Activated CD8-positive, alpha-beta memory T cell treated with anti-CD3 and anti-CD28 coated beads for 24 hours (primary cell): Measurements from ENCODE around the gene CAMK1D.
"Not testable (repeated sequence)": the region's sequence is repeated elsewhere in the genome, so short reads cannot be mapped to it uniquely, and the experiment has no call there.

Experiments
- DNase-seq: peaks from one replicate; pipeline ENCODE4 v3.0.0-alpha.2; 2020

The CAMK1D gene

GRCh38 chr10:12707461-12708185, 358.3 kb downstream of the CAMK1D start:
- DNase-seq, result peak; percentile 61

- peak; percentile 51 for DNase-seq
Measured at GRCh38 chr10:12709000-12709401, 359.7 kb downstream of the CAMK1D start.

- DNase-seq, result no peak
Measured at GRCh38 chr10:12709521-12709963, 360.2 kb downstream of the CAMK1D start.

GRCh38 chr10:12710157-12710556, 360.8 kb downstream of the CAMK1D start:
- no peak for DNase-seq

GRCh38 chr10:12710594-12711349, 361.4 kb downstream of the CAMK1D start:
- DNase-seq, result peak; percentile 92

GRCh38 chr10:12711350-12711708, 362.0 kb downstream of the CAMK1D start:
- no peak for DNase-seq

- no peak for DNase-seq
Measured at GRCh38 chr10:12712293-12712983, 363.1 kb downstream of the CAMK1D start.

- peak; percentile 30 for DNase-seq
Measured at GRCh38 chr10:12712984-12713316, 363.6 kb downstream of the CAMK1D start.

- DNase-seq, result peak; percentile 30
Measured at GRCh38 chr10:12716042-12716441, 366.7 kb downstream of the CAMK1D start.

GRCh38 chr10:12717981-12718707, 368.8 kb downstream of the CAMK1D start:
- DNase-seq, result no peak

GRCh38 chr10:12719365-12719764, 370.0 kb downstream of the CAMK1D start:
- DNase-seq, result no peak

- DNase-seq, result no peak
Measured at GRCh38 chr10:12720217-12720981, 371.1 kb downstream of the CAMK1D start.

GRCh38 chr10:12721334-12721733, 372.0 kb downstream of the CAMK1D start:
- no peak for DNase-seq

GRCh38 chr10:12723220-12723619, 373.9 kb downstream of the CAMK1D start:
- DNase-seq, result no peak

- DNase-seq, result no peak
Measured at GRCh38 chr10:12724807-12725579, 375.6 kb downstream of the CAMK1D start.

- DNase-seq, result not testable (repeated sequence)
Measured at GRCh38 chr10:12725580-12725888, 376.2 kb downstream of the CAMK1D start.

GRCh38 chr10:12726971-12727831, 377.9 kb downstream of the CAMK1D start:
- no peak for DNase-seq

GRCh38 chr10:12727832-12728215, 378.5 kb downstream of the CAMK1D start:
- DNase-seq, result no peak

- DNase-seq, result no peak
Measured at GRCh38 chr10:12728494-12728893, 379.1 kb downstream of the CAMK1D start.

- DNase-seq, result no peak
Measured at GRCh38 chr10:12729885-12730284, 380.5 kb downstream of the CAMK1D start.
